Naive B cell (primary cell): ENCODE measurements around the gene ZNF281. TPM values are rescaled to one million over a fixed set of nuclear protein-coding genes. Genes with fewer than 3 reads are reported as not detected.
"Not testable (repeated sequence)": the region's sequence is repeated elsewhere in the genome, so short reads cannot be mapped to it uniquely, and the experiment has no call there.

Experiments
- ATAC-seq, 2 donors: fragments of 150-1000 bp; cut with Tn5 transposase; 2 replicates each; pipeline ENCODE4 v1.10.0; 2021; ENCODE audit warnings: low read depth in 2 of 2, mild to moderate bottlenecking in 2 of 2, moderate library complexity in 2 of 2
- DNase-seq: peaks from one replicate; pipeline ENCODE4 v3.0.0; 2022
- H3K27ac Mint-ChIP-seq, 6 donors: one replicate each; pipeline ENCODE4 v1.8.0; 2020 to 2022; ENCODE audit warnings: mild to moderate bottlenecking in 6 of 6, mixed read lengths in 6 of 6, moderate library complexity in 5 of 6, inconsistent platforms in 2 of 6
- H3K27me3 Mint-ChIP-seq, 3 donors: one replicate each; pipeline ENCODE4 v1.8.0; 2021 to 2022; ENCODE audit warnings: mixed read lengths in 3 of 3, mild to moderate bottlenecking in 1 of 3
- H3K36me3 Mint-ChIP-seq, 2 donors: one replicate each; pipeline ENCODE4 v1.8.0; 2020 to 2022; ENCODE audit warnings: mixed read lengths in 2 of 2, inconsistent platforms in 1 of 2, mild to moderate bottlenecking in 1 of 2
- H3K4me1 Mint-ChIP-seq, 3 donors: one replicate each; pipeline ENCODE4 v1.8.0; 2020 to 2022; ENCODE audit warnings: mixed read lengths in 3 of 3, inconsistent platforms in 1 of 3, mild to moderate bottlenecking in 1 of 3, moderate library complexity in 1 of 3
- H3K4me3 Mint-ChIP-seq, 8 donors: one replicate each; pipeline ENCODE4 v1.8.0; 2020 to 2022; ENCODE audit warnings: mild to moderate bottlenecking in 8 of 8, mixed read lengths in 8 of 8, moderate library complexity in 8 of 8, inconsistent platforms in 2 of 8
- H3K9me3 Mint-ChIP-seq, 7 donors: one replicate each; pipeline ENCODE4 v1.8.0; 2020 to 2022; ENCODE audit warnings: mixed read lengths in 7 of 7, mild to moderate bottlenecking in 5 of 7, inconsistent platforms in 2 of 7, moderate library complexity in 1 of 7
- polyA plus RNA-seq, 6 donors: library from polyadenylated mRNA; unstranded; fragments of 300-500 nt; fragmentation: Illumina TruSeq; gene quantifications; one replicate each; pipeline ENCODE4 v1.2.3, GENCODE V29; 2021; ENCODE audit warnings: low read depth in 6 of 6

Gene ZNF281
- polyA plus RNA-seq, 6 donors from 2014 or later = 36.0 to 45.9 (median 39.9) TPM

GRCh38 chr1:200415789-200416593, 6.2 kb upstream of the ZNF281 start:
- Mint-ChIP-seq H3K9me3 (no peaks in the 10 kb centered on the region), H3K4me1 (no peaks in the 10 kb centered on the region), H3K27ac (no peak overlapping the region), H3K4me3 (no peak overlapping the region), H3K27me3 (peaks cover 0 to 5% (median 0%) of the 10 kb centered on the region in 3 donors), H3K36me3 (no peaks in the 10 kb centered on the region)
- no peak for ATAC-seq
- DNase-seq = no peak

DNA sequence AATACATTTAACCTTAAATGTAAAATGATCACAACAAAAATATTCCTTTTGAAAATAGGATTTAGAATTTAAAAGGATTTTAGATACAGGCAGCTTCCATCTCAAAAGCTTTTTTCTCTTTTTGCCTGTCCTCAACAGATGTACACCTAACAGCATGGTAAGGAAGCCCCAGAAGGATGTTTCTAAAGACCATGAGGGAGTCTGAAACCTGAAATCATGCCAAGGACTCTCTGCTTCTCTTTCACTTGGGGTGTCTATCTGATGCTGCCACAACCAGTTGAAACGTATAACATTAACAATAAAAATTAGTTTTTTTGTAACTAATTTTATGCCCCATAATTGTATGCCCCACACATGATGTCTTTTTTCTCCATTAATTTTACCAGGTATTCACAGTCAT, 5.4 kb upstream of the ZNF281 start:
- no peak for ATAC-seq
- H3K27me3 Mint-ChIP-seq = peaks cover 0 to 5% (median 0%) of the 10 kb centered on the region in 3 donors
- H3K4me1 Mint-ChIP-seq = peaks cover 5 to 7% (median 6%) of the 10 kb centered on the region in 3 donors
- no peak overlapping the region for H3K4me3 Mint-ChIP-seq
- H3K9me3 Mint-ChIP-seq = no peaks in the 10 kb centered on the region
- DNase-seq = no peak
- H3K27ac Mint-ChIP-seq = peak overlapping the region in 1 of 6 donors; percentile 25
- no peaks in the 10 kb centered on the region for H3K36me3 Mint-ChIP-seq

DNA sequence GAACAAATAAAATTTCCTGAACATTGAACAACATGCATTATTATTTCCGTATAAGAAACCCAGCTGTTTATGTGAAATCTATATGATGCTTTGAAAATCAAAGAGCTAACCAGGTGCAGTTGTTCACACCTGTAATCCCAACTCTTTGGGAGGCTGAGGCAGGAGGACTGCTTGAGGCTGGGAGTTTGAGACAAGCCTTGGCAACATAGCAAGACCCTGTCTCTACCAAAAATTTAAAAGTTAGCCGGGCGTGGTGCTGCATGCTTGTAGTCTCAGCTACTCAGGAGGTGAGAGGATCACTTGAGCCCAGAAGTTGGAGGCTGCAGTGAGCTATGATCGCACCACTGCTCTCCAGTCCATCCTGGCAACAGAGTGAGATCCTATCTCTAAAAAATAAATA, 4.8 kb upstream of the ZNF281 start:
- DNase-seq (no peak), ATAC-seq (no peak)
- Mint-ChIP-seq H3K4me1 (peaks cover 10 to 12% (median 11%) of the 10 kb centered on the region in 3 donors), H3K9me3 (no peaks in the 10 kb centered on the region), H3K36me3 (peaks cover 0 to 3% of the 10 kb centered on the region in 2 donors), H3K4me3 (no peak overlapping the region), H3K27ac (no peak overlapping the region), H3K27me3 (peaks cover 0 to 5% (median 0%) of the 10 kb centered on the region in 3 donors)

DNA sequence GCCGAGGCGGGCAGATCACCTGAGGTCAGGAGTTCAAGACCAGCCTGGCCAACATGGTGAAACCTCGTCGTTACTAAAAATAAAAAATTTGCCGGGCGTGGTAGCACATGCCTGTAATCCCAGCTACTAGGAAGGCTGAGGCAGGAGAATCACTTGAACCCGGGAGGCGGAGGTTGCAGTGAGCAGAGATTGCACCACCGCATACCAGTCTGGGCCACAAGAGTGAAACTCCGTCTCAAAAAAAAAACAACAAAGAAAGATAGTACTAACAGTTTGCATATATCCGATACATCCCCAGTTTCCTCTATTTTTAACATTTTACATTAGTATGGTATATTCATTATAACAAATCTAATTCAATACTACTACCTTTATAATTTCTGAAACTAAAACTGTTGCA, 3.9 kb upstream of the ZNF281 start:
- not testable (repeated sequence) for H3K36me3 Mint-ChIP-seq, H3K27me3 Mint-ChIP-seq, DNase-seq, H3K9me3 Mint-ChIP-seq, ATAC-seq, H3K27ac Mint-ChIP-seq
- Mint-ChIP-seq H3K4me3 (peak overlapping the region in 1 of 8 donors; percentile 27), H3K4me1 (peaks cover 15 to 17% (median 15%) of the 10 kb centered on the region in 3 donors)

- Mint-ChIP-seq H3K27ac (peak overlapping the region in 1 of 6 donors; percentile 4), H3K4me3 (peak overlapping the region in 6 of 8 donors; percentile 6 to 99 (median 31)), H3K27me3 (no peaks in the 10 kb centered on the region), H3K4me1 (peaks cover 31 to 36% (median 34%) of the 10 kb centered on the region in 3 donors), H3K36me3 (peaks cover 7 to 13% of the 10 kb centered on the region in 2 donors), H3K9me3 (no peaks in the 10 kb centered on the region)
- no peak for ATAC-seq
- no peak for DNase-seq
Measured at GRCh38 chr1:200411406-200412257, 1.8 kb upstream of the ZNF281 start.

GRCh38 chr1:200410566-200410878, 686 bp upstream of the ZNF281 start:
- Mint-ChIP-seq H3K27me3 (no peaks in the 10 kb centered on the region), H3K9me3 (no peaks in the 10 kb centered on the region), H3K36me3 (peaks cover 7 to 13% of the 10 kb centered on the region in 2 donors), H3K27ac (peak overlapping the region in 5 of 6 donors; percentile 63 to 96 (median 89)), H3K4me3 (peak overlapping the region; percentile 93 to 100 (median 98)), H3K4me1 (peaks cover 40 to 46% (median 45%) of the 10 kb centered on the region in 3 donors)
- peak; percentile 11 for DNase-seq
- ATAC-seq = peak; percentile 9 to 10

GRCh38 chr1:200409203-200409760, 554 bp downstream of the ZNF281 start:
- Mint-ChIP-seq H3K9me3 (no peaks in the 10 kb centered on the region), H3K4me3 (peak overlapping the region; percentile 93 to 100 (median 98)), H3K4me1 (peaks cover 44 to 48% (median 46%) of the 10 kb centered on the region in 3 donors), H3K27me3 (no peaks in the 10 kb centered on the region), H3K36me3 (peaks cover 7 to 13% of the 10 kb centered on the region in 2 donors), H3K27ac (peak overlapping the region; percentile 33 to 96 (median 90))
- ATAC-seq (peak; percentile 38 to 39), DNase-seq (peak; percentile 3)

- peaks cover 46 to 54% (median 49%) of the 10 kb centered on the region in 3 donors for H3K4me1 Mint-ChIP-seq
- H3K4me3 Mint-ChIP-seq = peak overlapping the region in 6 of 8 donors; percentile 6 to 98 (median 28)
- no peaks in the 10 kb centered on the region for H3K27me3 Mint-ChIP-seq
- ATAC-seq (no peak), DNase-seq (no peak)
- peaks cover 7 to 19% of the 10 kb centered on the region in 2 donors for H3K36me3 Mint-ChIP-seq
- H3K27ac Mint-ChIP-seq = peak overlapping the region in 1 of 6 donors; percentile 5
- H3K9me3 Mint-ChIP-seq = no peaks in the 10 kb centered on the region
Measured at GRCh38 chr1:200406161-200406797, 3.6 kb downstream of the ZNF281 start.

GRCh38 chr1:200405264-200405663, 4.6 kb downstream of the ZNF281 start:
- Mint-ChIP-seq H3K27me3 (no peaks in the 10 kb centered on the region), H3K36me3 (peaks cover 7 to 20% of the 10 kb centered on the region in 2 donors), H3K4me3 (peak overlapping the region in 4 of 8 donors; percentile 26 to 98 (median 39)), H3K9me3 (no peaks in the 10 kb centered on the region), H3K27ac (no peak overlapping the region), H3K4me1 (peaks cover 40 to 50% (median 43%) of the 10 kb centered on the region in 3 donors)
- DNase-seq (no peak), ATAC-seq (no peak)

DNA sequence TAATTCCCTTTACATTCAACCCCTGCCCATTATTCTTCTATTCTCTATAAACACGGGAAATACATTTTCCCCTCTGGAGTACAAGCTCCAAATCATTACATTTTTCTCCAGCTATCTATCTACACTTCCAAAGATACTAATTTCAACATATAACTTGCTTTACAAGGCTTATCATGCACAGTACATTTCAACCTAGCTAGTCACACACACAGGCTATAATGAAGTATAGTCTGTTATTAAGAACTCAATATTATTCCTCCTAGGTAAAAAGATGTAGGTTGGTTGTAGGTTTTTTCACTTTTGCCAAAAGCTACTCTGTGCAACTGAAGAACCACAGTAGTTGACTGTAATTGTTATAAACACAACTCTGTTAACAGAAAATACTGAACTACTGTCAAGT, 8.1 kb downstream of the ZNF281 start:
- DNase-seq (no peak), ATAC-seq (no peak)
- H3K9me3 Mint-ChIP-seq = no peaks in the 10 kb centered on the region
- no peak overlapping the region for H3K4me3 Mint-ChIP-seq
- no peak overlapping the region for H3K27ac Mint-ChIP-seq
- H3K36me3 Mint-ChIP-seq = peaks cover 0 to 7% of the 10 kb centered on the region in 2 donors
- H3K27me3 Mint-ChIP-seq = no peaks in the 10 kb centered on the region
- peaks cover 12 to 21% (median 18%) of the 10 kb centered on the region in 3 donors for H3K4me1 Mint-ChIP-seq

GRCh38 chr1:200401263-200401662, 8.6 kb downstream of the ZNF281 start:
- Mint-ChIP-seq H3K4me1 (peaks cover 8 to 19% (median 16%) of the 10 kb centered on the region in 3 donors), H3K9me3 (no peaks in the 10 kb centered on the region), H3K4me3 (no peak overlapping the region), H3K36me3 (peaks cover 0 to 7% of the 10 kb centered on the region in 2 donors), H3K27ac (no peak overlapping the region), H3K27me3 (no peaks in the 10 kb centered on the region)
- DNase-seq (no peak), ATAC-seq (no peak)

GRCh38 chr1:200400556-200400955, 9.3 kb downstream of the ZNF281 start:
- peak overlapping the region in 1 of 6 donors; percentile 56 for H3K27ac Mint-ChIP-seq
- peaks cover under 1 to 12% (median 9%) of the 10 kb centered on the region in 3 donors for H3K4me1 Mint-ChIP-seq
- H3K4me3 Mint-ChIP-seq = no peak overlapping the region
- DNase-seq (no peak), ATAC-seq (no peak)
- H3K9me3 Mint-ChIP-seq = no peaks in the 10 kb centered on the region
- H3K27me3 Mint-ChIP-seq = no peaks in the 10 kb centered on the region
- peaks cover 0 to 7% of the 10 kb centered on the region in 2 donors for H3K36me3 Mint-ChIP-seq

DNA sequence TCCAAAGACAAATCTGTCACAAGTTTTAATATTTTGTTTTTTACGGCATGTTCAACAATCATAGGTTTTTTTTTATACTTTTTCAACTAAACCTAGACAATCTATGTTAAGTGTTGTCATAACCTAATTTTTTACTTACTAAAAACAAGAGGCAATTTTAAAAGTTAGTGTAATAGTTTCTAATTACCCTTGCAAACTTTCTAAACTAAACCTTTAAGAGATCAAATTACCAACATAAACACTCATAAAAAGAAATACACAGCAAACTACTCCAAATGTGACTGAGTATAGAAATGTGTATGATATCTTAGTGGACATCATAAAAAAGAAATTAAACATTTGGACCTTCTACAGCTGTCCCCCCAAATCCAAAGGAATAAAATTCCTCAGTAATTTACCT, 10.0 kb downstream of the ZNF281 start:
- ATAC-seq (no peak), DNase-seq (no peak)
- Mint-ChIP-seq H3K4me1 (peaks cover 0 to 8% (median 6%) of the 10 kb centered on the region in 3 donors), H3K9me3 (no peaks in the 10 kb centered on the region), H3K36me3 (peaks cover 0 to 7% of the 10 kb centered on the region in 2 donors), H3K4me3 (no peak overlapping the region), H3K27ac (no peak overlapping the region), H3K27me3 (no peaks in the 10 kb centered on the region)
